Upper lobe of right lung (tissue), 1 donor: ENCODE measurements around the gene OR8G5. TPM values are rescaled to one million over a fixed set of nuclear protein-coding genes. Genes with fewer than 3 reads are reported as not detected.
A peak's percentile ranks its signal among the peaks of the same experiment; 100 is the strongest.

Experiments used
- ATAC-seq: fragments of 200-7000 bp; cut with Tn5 transposase; one replicate; pipeline ENCODE4 v1.9.1; 2020; ENCODE audit warnings: mild to moderate bottlenecking, moderate library complexity
- DNase-seq: peaks from one replicate; pipeline ENCODE4 v3.0.0-alpha.2; 2020
- H3K27ac ChIP-seq: fragments of 200-600 bp; one replicate; pipeline ENCODE4 v1.8.0; 2022
- H3K27me3 ChIP-seq: fragments of 200-600 bp; one replicate; pipeline ENCODE4 v1.8.0; 2022; ENCODE audit warnings: mild to moderate bottlenecking
- H3K36me3 ChIP-seq: fragments of 200-600 bp; one replicate; pipeline ENCODE4 v1.8.0; 2022
- H3K4me1 ChIP-seq: fragments of 200-600 bp; one replicate; pipeline ENCODE4 v1.8.0; 2022
- H3K4me3 ChIP-seq: fragments of 200-600 bp; one replicate; pipeline ENCODE4 v1.8.0; 2022; ENCODE audit warnings: mild to moderate bottlenecking
- H3K9me3 ChIP-seq: fragments of 200-600 bp; one replicate; pipeline ENCODE4 v1.8.0; 2022
- intact Hi-C: fragments of 100-400 bp; cut with DNase I; formaldehyde crosslinking; loops from one replicate; pipeline ENCODE4 v1.11.0; 2022
- total RNA-seq: library from RNA; stranded (reverse); fragmentation: NEBNext Ultra II Directional; extraction: Animal tissue kit (Norgen Biotek cat#: 25700); gene quantifications from one replicate; pipeline ENCODE4 v1.2.1, GENCODE V29; 2021
- TF ChIP-seq, protein P1 (sequence below): fragments of 200-600 bp; IDR thresholded peaks from one replicate; pipeline ENCODE4 v1.8.0; 2022; ENCODE audit warnings: antibody characterized with exemption
- donor health status: DM: no; HTN: yes; CAD: no; lungs with severe emphysema.

OR8G5 gene
- total RNA-seq, 1 donor from 2014 or later = 0.58 TPM

- Histone ChIP-seq H3K36me3 (no peaks in the 10 kb centered on the region), H3K4me1 (no peaks in the 10 kb centered on the region), H3K27ac (no peak overlapping the region), H3K27me3 (no peaks in the 10 kb centered on the region), H3K4me3 (no peak overlapping the region), H3K9me3 (no peaks in the 10 kb centered on the region)
- no peak for ATAC-seq
- TF ChIP-seq, protein P1, sequence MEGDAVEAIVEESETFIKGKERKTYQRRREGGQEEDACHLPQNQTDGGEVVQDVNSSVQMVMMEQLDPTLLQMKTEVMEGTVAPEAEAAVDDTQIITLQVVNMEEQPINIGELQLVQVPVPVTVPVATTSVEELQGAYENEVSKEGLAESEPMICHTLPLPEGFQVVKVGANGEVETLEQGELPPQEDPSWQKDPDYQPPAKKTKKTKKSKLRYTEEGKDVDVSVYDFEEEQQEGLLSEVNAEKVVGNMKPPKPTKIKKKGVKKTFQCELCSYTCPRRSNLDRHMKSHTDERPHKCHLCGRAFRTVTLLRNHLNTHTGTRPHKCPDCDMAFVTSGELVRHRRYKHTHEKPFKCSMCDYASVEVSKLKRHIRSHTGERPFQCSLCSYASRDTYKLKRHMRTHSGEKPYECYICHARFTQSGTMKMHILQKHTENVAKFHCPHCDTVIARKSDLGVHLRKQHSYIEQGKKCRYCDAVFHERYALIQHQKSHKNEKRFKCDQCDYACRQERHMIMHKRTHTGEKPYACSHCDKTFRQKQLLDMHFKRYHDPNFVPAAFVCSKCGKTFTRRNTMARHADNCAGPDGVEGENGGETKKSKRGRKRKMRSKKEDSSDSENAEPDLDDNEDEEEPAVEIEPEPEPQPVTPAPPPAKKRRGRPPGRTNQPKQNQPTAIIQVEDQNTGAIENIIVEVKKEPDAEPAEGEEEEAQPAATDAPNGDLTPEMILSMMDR = no peak
- intact Hi-C loops = no loop called here
- DNase-seq = no peak
Observed at GRCh38 chr11:124297921-124298320, 41.7 kb downstream of the OR8G5 start.

- TF ChIP-seq, protein P1 = no peak
- Histone ChIP-seq H3K9me3 (no peaks in the 10 kb centered on the region), H3K36me3 (no peaks in the 10 kb centered on the region), H3K27me3 (no peaks in the 10 kb centered on the region), H3K27ac (no peak overlapping the region), H3K4me3 (no peak overlapping the region), H3K4me1 (no peaks in the 10 kb centered on the region)
- peak; percentile 28 for ATAC-seq
- intact Hi-C loops = no loop called here
- no peak for DNase-seq
Observed at GRCh38 chr11:124301548-124301947, 45.4 kb downstream of the OR8G5 start.

- intact Hi-C loops = no loop called here
- Histone ChIP-seq H3K27me3 (no peaks in the 10 kb centered on the region), H3K9me3 (no peaks in the 10 kb centered on the region), H3K4me1 (no peaks in the 10 kb centered on the region), H3K36me3 (no peaks in the 10 kb centered on the region), H3K27ac (no peak overlapping the region), H3K4me3 (no peak overlapping the region)
- ATAC-seq (no peak), DNase-seq (no peak)
- TF ChIP-seq, protein P1 = no peak
Observed at GRCh38 chr11:124302347-124303125, 46.4 kb downstream of the OR8G5 start.

GRCh38 chr11:124307093-124307492 is 50.9 kb downstream of the OR8G5 start:
- no peak for ATAC-seq
- H3K4me1 ChIP-seq = no peaks in the 10 kb centered on the region
- no peaks in the 10 kb centered on the region for H3K27me3 ChIP-seq
- H3K4me3 ChIP-seq = no peak overlapping the region
- TF ChIP-seq, protein P1 = no peak
- H3K9me3 ChIP-seq = no peaks in the 10 kb centered on the region
- DNase-seq = no peak
- intact Hi-C loops = no loop called here
- H3K36me3 ChIP-seq = no peaks in the 10 kb centered on the region
- no peak overlapping the region for H3K27ac ChIP-seq

DNA sequence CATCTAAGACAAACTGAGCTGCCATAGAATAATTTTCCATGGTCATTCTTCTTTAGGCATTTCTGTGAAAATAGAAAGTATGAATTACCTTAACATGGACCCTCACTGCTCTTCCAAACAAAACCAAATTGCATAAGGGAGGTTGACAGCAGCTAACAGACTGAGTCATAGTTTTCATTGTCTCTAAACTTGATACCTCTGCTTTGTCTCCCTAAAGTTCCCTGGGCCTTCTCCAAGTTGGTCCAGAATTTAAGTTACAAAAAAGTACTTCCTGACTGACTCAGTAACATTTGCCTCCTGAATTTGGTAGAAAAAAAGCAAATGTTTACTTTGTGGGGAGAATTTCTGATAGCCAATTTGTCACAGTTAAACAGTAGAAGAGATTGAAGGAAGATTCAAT is 54.5 kb downstream of the OR8G5 start:
- ATAC-seq = no peak
- no peaks in the 10 kb centered on the region for H3K4me1 ChIP-seq
- no peaks in the 10 kb centered on the region for H3K9me3 ChIP-seq
- no peak overlapping the region for H3K27ac ChIP-seq
- DNase-seq = no peak
- TF ChIP-seq, protein P1 = no peak
- no peaks in the 10 kb centered on the region for H3K36me3 ChIP-seq
- intact Hi-C loops = no loop called here
- no peaks in the 10 kb centered on the region for H3K27me3 ChIP-seq
- H3K4me3 ChIP-seq = no peak overlapping the region
